NCI-H2196 (cell line): ENCODE results near the gene TNS3.

Experiments used
- DNase-seq: peaks from one replicate; lab custom pipeline; 2025; ENCODE audit not compliant: unreplicated experiment; lab: John Stamatoyannopoulos, UW

Gene TNS3

GRCh38 chr7:47389923-47390630, 191.8 kb downstream of the TNS3 start:
- no peak for DNase-seq

- DNase-seq, result no peak
Measured at GRCh38 chr7:47389171-47389922, 192.6 kb downstream of the TNS3 start.

DNA sequence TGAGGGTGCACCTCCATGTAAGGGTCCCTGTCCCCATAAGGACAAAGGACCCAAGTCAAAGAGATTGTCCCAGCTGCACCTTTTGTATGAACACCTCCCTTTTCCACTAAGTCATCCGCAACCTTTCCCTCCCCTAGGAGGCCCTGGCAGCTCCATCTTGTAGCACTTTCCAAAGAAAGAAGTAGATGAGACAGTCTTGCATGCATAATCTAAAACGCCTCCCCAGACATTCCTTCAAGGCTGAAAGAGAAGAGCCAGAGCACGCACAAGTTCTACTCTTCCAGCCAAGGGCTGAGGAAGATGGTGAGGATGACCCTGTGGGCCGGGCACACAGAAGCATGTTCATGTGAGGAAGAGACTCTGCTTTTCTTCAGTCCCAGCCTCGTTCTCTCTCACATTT, 194.4 kb downstream of the TNS3 start:
- no peak for DNase-seq

DNA sequence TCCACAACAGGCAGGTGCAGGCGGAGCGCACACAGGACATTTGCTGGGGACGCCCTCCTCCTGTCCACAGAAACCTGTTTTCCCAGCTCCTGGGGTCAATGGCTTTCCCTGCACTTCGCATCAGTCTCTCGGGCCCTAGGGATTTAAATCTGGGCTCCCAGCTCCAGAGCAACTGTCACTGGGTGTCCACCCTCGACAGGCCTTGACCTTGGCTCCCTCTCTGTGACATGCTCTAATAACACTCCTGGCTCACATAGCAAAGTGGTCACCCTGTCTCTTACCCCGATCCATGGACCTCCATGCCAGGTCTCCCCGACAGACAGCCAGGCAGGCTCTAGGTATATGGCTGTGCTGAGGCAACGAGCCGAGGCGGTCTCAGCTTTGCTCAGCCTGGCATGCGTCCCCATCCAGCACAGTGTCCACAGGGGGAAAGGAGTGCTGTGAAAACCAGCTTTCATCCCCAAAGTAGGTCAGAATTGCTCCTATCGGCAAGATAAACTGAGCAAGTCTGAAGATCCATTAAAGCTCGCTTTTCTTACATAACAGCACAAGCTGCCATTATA, 195.6 kb downstream of the TNS3 start:
- no peak for DNase-seq

GRCh38 chr7:47385536-47386125, 196.3 kb downstream of the TNS3 start:
- DNase-seq, result no peak

DNA sequence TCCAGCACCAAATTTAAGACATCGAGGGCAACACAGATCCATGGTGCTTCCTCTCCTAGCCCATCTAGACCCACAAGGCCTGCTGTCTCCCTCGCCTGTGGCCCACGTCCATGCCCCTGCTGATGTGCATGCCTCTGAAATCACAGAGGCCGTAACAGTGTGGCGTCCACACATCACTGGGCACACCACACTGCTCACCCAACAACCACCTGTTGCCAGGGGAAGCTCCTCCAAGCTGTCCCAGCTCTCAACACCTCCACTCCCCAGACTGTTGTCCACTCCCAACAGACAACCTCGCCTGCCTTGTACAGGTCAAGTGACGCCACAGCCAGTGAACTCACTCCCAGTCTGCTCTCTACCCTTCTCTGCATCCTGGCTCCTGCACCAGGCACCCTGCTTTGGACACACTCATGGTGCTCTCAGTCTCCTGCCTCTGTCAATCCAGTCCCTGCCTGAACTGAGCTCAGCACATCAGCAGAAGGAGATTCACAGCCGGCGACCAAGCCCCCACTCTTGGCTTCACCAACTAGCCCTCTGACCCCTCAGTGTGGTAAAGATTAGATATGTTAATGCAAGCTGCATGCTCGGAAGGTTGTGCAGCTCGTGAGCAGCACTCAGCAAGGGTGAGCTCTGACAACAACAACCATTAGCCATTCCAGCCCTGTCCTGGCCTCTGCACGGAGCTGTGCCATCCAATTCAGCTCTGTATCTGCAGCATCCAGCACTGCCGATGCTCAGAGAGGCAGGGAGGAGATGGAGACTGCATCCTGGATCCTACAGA, 197.0 kb downstream of the TNS3 start:
- no peak for DNase-seq

DNA sequence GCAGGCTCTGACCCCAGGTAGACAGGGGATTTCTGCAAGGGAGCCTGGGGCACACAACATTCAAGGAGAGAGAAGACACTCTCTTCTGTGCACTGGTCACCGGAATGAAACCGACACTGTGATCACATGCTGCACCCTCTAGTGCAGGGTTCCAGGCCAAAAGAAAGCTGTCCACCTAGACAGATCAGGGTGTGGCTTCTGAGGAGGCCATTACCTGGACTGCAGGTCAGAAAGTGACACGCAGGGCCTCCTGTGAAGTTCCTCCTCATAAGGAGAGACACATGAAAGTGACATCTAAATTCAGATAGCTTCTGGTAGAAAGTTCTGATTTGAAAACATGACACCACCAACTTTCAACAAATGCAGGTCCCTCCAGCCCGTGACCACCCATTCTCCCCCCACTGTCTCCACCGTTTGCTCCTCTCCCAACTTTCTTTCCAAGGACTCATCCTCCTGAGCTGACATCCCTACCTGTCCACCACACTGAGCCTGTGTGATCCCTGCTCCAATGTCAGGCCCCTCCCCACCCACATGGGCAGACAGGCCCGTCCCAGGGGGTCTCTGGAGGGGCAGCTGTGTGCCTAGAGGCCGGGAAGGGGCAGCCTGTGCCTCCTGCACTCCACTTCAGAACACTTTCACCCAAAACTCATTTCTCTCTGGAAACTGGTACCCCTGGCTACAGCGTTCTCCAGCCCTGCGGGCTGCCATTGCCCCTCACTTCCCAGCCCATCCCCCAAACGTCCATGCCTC, 198.0 kb downstream of the TNS3 start:
- no peak for DNase-seq

DNA sequence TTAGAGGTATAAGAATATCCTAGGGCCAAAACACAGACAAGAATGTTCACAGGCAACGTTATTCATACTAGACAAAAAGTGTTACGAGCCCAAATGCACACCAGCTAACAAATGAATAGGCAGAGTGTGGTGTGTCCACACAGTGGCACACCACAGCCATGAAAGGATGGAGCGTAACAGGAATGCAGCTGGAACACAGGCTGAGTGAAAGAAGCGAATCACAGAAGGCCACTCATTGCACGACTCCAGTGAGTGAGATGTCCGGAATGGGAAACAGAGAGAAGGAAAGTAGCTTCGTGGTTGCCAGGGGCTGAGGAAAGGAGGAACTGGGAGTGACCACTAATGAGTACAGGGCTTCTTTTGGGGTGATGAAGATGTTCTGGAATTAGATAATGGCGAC, 198.8 kb downstream of the TNS3 start:
- no peak for DNase-seq

DNA sequence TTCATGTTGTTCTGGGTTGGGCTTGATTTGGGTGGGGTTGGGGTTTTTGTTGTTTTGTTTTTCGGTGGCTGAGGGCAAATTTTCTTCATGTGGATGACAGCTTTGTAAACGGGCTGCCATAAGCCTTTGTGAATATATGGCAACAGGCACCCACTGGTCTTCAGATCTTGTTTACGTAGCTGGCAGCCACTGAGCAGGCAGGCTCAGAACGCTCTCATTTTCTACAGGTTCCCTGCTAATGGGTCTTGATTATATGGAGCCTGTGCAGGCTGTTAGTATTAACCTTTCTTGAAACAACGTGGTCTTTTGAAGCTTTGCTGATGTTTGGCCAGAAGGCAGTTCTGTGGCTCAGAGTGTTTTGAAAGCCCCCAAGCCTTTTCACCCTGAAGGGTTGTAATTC, 199.7 kb downstream of the TNS3 start:
- no peak for DNase-seq

- DNase-seq, result no peak
Measured at GRCh38 chr7:47381134-47381495, 200.8 kb downstream of the TNS3 start.

GRCh38 chr7:47380325-47381133, 201.4 kb downstream of the TNS3 start:
- peak; percentile 22 for DNase-seq

- DNase-seq, result no peak
Measured at GRCh38 chr7:47379629-47380324, 202.1 kb downstream of the TNS3 start.

DNA sequence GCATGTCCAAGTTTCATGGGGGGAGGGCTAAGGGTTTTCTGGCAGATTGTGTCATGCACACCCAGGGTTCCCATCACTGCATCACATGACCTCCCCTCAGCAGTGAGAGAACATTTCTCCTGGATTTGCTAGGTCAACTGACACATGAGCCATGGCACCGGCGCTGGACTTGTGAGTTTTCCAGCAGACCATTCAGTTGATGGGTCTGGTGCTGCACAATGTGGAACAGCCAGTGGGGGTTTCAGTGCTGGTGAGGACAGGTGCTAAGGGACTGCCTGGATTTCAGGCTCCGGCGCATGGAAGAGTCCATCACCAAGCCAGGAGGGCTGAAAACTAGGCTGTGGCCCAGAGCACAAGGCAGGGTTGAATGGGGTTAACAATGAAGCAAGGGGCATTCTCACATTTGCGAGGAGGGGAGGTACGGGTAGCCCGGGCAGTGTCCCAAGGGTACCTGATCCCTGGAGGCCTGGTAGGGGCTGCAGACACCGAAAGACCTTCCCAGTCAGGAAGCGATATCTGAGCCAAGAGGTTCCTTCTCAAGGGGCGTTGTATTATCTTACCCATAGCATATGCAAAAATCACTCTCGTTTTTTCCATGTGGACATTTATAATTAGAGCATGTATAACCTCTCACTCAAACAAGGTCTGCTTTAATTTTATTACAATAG, 203.0 kb downstream of the TNS3 start:
- no peak for DNase-seq

- DNase-seq, result no peak
Measured at GRCh38 chr7:47377741-47378140, 204.2 kb downstream of the TNS3 start.

- DNase-seq, result no peak
Measured at GRCh38 chr7:47376991-47377616, 204.8 kb downstream of the TNS3 start.

GRCh38 chr7:47375121-47375938, 206.6 kb downstream of the TNS3 start:
- DNase-seq, result no peak

GRCh38 chr7:47374538-47374937, 207.4 kb downstream of the TNS3 start:
- DNase-seq, result no peak
